ENCODE data around the gene SBNO1.
A peak's percentile ranks its signal among the peaks of the same experiment; 100 is the strongest.
"Not testable (repeated sequence)": the region's sequence is repeated elsewhere in the genome, so short reads cannot be mapped to it uniquely, and the experiment has no call there.

The SBNO1 gene

GRCh38 chr12:123407934-123408333, 43.3 kb upstream of the SBNO1 start:
- not testable (repeated sequence) for H2BK15ac ChIP-seq (ENCODE audit: low read length); H2BK5ac ChIP-seq (ENCODE audit: low read length); H3K27ac ChIP-seq (replicated peaks; ENCODE audit: low read length); DNase-seq (ENCODE audit: low spot score); H3K4ac ChIP-seq (ENCODE audit: low read length); H3K9me3 ChIP-seq (replicated peaks in 1 of 2; ENCODE audit: control insufficient read depth in 2 of 2, insufficient read depth in 1 of 2, low read depth in 1 of 2, low read length in 2 of 2); H2BK120ac ChIP-seq (ENCODE audit: low read depth, low read length); H3K79me1 ChIP-seq (ENCODE audit: low read depth, low read length); H3K27me3 ChIP-seq (ENCODE audit: control insufficient read depth in 3 of 3, insufficient read depth in 3 of 3, low read depth in 1 of 3, low read length in 3 of 3); H4K8ac ChIP-seq (ENCODE audit: low read depth, low read length); H3K4me1 ChIP-seq (ENCODE audit: control insufficient read depth in 2 of 2, insufficient read depth in 1 of 2, low read depth in 1 of 2, low read length in 2 of 2); H3K14ac ChIP-seq (ENCODE audit: low read length); H3K9ac ChIP-seq (ENCODE audit: low read depth, low read length, poor library complexity); H2AFZ ChIP-seq (ENCODE audit: low read length); H3K23ac ChIP-seq (ENCODE audit: low read depth, low read length, poor library complexity); H2BK12ac ChIP-seq (ENCODE audit: low read length); H3K4me3 ChIP-seq (ENCODE audit: low read length in 2 of 2); H3K18ac ChIP-seq (ENCODE audit: low read length); H2AK5ac ChIP-seq (ENCODE audit: low read depth, low read length); H4K91ac ChIP-seq (ENCODE audit: low read depth, low read length, poor library complexity); H3K4me2 ChIP-seq (ENCODE audit: insufficient read depth, low read length, poor library complexity, severe bottlenecking)
- H3K36me3 ChIP-seq (replicated peaks in 1 of 2; ENCODE audit: control insufficient read depth in 2 of 2, insufficient read depth in 2 of 2, low read length in 2 of 2), result peaks cover 28 to 68% of the 10 kb centered on the region in 2 donors
- WGBS, 2 donors (ENCODE audit: extremely low coverage in 2 of 2, insufficient read length in 2 of 2, insufficient replicate concordance in 1 of 2), result no CpG with 5 or more reads among the region's 15 CpGs

- H2AK5ac ChIP-seq (ENCODE audit: low read depth, low read length); H2BK12ac ChIP-seq (ENCODE audit: low read length); H4K8ac ChIP-seq (ENCODE audit: low read depth, low read length); H3K4ac ChIP-seq (ENCODE audit: low read length); H3K79me1 ChIP-seq (ENCODE audit: low read depth, low read length); H3K9ac ChIP-seq (ENCODE audit: low read depth, low read length, poor library complexity); H3K4me3 ChIP-seq (ENCODE audit: low read length in 2 of 2); H2BK15ac ChIP-seq (ENCODE audit: low read length); H3K9me3 ChIP-seq (replicated peaks in 1 of 2; ENCODE audit: control insufficient read depth in 2 of 2, insufficient read depth in 1 of 2, low read depth in 1 of 2, low read length in 2 of 2); H3K18ac ChIP-seq (ENCODE audit: low read length); H2BK120ac ChIP-seq (ENCODE audit: low read depth, low read length); H2BK5ac ChIP-seq (ENCODE audit: low read length); H3K4me1 ChIP-seq (ENCODE audit: control insufficient read depth in 2 of 2, insufficient read depth in 1 of 2, low read depth in 1 of 2, low read length in 2 of 2); H3K27ac ChIP-seq (replicated peaks; ENCODE audit: low read length); H3K27me3 ChIP-seq (ENCODE audit: control insufficient read depth in 3 of 3, insufficient read depth in 3 of 3, low read depth in 1 of 3, low read length in 3 of 3); DNase-seq (ENCODE audit: low spot score); H3K14ac ChIP-seq (ENCODE audit: low read length); H3K4me2 ChIP-seq (ENCODE audit: insufficient read depth, low read length, poor library complexity, severe bottlenecking); H4K91ac ChIP-seq (ENCODE audit: low read depth, low read length, poor library complexity); H3K23ac ChIP-seq (ENCODE audit: low read depth, low read length, poor library complexity); H2AFZ ChIP-seq (ENCODE audit: low read length): not testable (repeated sequence)
- WGBS, 2 donors (ENCODE audit: extremely low coverage in 2 of 2, insufficient read length in 2 of 2, insufficient replicate concordance in 1 of 2), result no CpG with 5 or more reads among the region's 15 CpGs
- peaks cover 32 to 75% of the 10 kb centered on the region in 2 donors for H3K36me3 ChIP-seq (replicated peaks in 1 of 2; ENCODE audit: control insufficient read depth in 2 of 2, insufficient read depth in 2 of 2, low read length in 2 of 2)
Measured at GRCh38 chr12:123407269-123407668, 42.6 kb upstream of the SBNO1 start.

DNA sequence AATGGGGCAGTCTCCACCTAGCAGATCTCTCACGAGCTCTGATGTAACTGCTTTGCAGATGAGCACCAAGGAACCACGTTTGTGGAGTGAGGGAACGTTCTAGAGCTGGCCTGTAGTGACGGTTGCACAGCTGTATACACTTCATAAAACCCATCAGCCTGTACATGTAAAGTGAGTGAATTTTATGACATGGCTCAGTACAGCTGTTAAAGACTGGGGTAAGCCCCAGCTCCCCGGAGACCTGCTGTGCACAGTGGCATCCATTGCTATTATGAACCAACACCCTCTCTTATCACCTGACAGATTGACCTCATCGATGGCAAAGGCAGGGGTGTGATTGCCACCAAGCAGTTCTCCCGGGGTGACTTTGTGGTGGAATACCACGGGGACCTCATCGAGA, 39.9 kb upstream of the SBNO1 start:
- no CpG with 5 or more reads among the region's 9 CpGs for WGBS, 2 donors (ENCODE audit: extremely low coverage in 2 of 2, insufficient read length in 2 of 2, insufficient replicate concordance in 1 of 2)
- Histone ChIP-seq H2BK15ac (ENCODE audit: low read length) (no peak overlapping the region), H3K9me3 (replicated peaks in 1 of 2; ENCODE audit: control insufficient read depth in 2 of 2, insufficient read depth in 1 of 2, low read depth in 1 of 2, low read length in 2 of 2) (no peaks in the 10 kb centered on the region), H2BK12ac (ENCODE audit: low read length) (no peak overlapping the region), H2BK120ac (ENCODE audit: low read depth, low read length) (no peak overlapping the region), H3K23ac (ENCODE audit: low read depth, low read length, poor library complexity) (no peak overlapping the region), H3K27ac (replicated peaks; ENCODE audit: low read length) (no peak overlapping the region), H2AK5ac (ENCODE audit: low read depth, low read length) (no peak overlapping the region), H3K4me1 (ENCODE audit: control insufficient read depth in 2 of 2, insufficient read depth in 1 of 2, low read depth in 1 of 2, low read length in 2 of 2) (peaks cover 0 to 7% of the 10 kb centered on the region in 2 donors), H3K14ac (ENCODE audit: low read length) (no peak overlapping the region), H3K4me2 (ENCODE audit: insufficient read depth, low read length, poor library complexity, severe bottlenecking) (no peak overlapping the region), H3K79me1 (ENCODE audit: low read depth, low read length) (peaks cover 8% of the 10 kb centered on the region), H3K36me3 (replicated peaks in 1 of 2; ENCODE audit: control insufficient read depth in 2 of 2, insufficient read depth in 2 of 2, low read length in 2 of 2) (peaks cover 33 to 80% of the 10 kb centered on the region in 2 donors), H2AFZ (ENCODE audit: low read length) (no peak overlapping the region), H4K91ac (ENCODE audit: low read depth, low read length, poor library complexity) (no peak overlapping the region), H3K18ac (ENCODE audit: low read length) (no peak overlapping the region), H3K4me3 (ENCODE audit: low read length in 2 of 2) (no peak overlapping the region), H4K8ac (ENCODE audit: low read depth, low read length) (no peak overlapping the region), H2BK5ac (ENCODE audit: low read length) (no peak overlapping the region), H3K27me3 (ENCODE audit: control insufficient read depth in 3 of 3, insufficient read depth in 3 of 3, low read depth in 1 of 3, low read length in 3 of 3) (no peaks in the 10 kb centered on the region), H3K9ac (ENCODE audit: low read depth, low read length, poor library complexity) (no peak overlapping the region), H3K4ac (ENCODE audit: low read length) (peak overlapping the region; percentile 2)
- no peak for DNase-seq (ENCODE audit: low spot score)

DNA sequence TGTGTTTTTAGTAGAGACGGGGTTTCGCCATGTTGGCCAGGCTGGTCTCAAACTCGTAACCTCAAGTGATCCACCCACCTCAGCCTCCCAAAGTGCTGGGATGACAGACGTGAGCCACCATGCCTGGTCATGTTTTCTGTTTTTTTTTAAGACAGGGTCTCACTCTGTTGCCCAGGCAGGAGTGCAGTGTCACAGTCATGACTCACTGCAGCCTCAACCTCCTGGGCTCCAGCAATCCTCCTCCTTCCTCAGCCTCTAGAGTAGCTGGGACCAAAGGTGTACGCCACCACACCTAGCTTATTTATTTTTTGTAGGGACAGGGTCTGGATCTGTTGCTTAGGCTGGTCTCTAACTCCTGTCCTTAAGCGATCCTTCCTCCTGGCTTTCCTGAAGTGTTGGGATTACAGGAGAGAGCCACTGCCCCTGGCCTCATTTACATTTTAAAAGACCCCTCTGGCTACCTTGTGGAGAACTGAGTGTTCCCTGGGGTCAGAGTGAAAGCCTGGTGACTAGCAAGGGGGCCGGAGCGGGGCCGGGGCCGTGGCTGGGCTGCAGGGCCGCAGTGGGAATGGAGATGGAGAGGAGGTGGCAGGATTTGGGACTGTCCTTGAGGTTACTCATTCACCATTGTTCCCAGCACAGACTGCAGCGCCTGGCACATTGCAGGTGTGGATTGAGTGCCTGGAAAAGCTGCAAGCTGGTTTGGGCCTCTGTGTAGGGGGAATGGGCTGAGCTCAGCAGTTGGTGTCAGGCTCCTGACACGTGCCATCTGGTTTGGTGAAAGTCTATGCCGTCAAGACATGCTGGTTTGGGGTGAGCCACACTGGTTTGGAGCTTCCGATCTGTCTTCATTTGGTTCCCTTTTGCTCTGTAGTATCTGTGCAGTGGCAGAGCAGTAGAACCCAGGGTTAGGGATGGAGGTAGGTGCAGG, 37.4 kb upstream of the SBNO1 start:
- Histone ChIP-seq H3K4me2 (ENCODE audit: insufficient read depth, low read length, poor library complexity, severe bottlenecking) (peak overlapping the region; percentile 21), H2AK5ac (ENCODE audit: low read depth, low read length) (peak overlapping the region; percentile 8), H2AFZ (ENCODE audit: low read length) (no peak overlapping the region), H3K36me3 (replicated peaks in 1 of 2; ENCODE audit: control insufficient read depth in 2 of 2, insufficient read depth in 2 of 2, low read length in 2 of 2) (peaks cover 42 to 85% of the 10 kb centered on the region in 2 donors), H3K9ac (ENCODE audit: low read depth, low read length, poor library complexity) (peak overlapping the region; percentile 54), H2BK120ac (ENCODE audit: low read depth, low read length) (no peak overlapping the region), H4K8ac (ENCODE audit: low read depth, low read length) (no peak overlapping the region), H3K27me3 (ENCODE audit: control insufficient read depth in 3 of 3, insufficient read depth in 3 of 3, low read depth in 1 of 3, low read length in 3 of 3) (no peaks in the 10 kb centered on the region), H3K23ac (ENCODE audit: low read depth, low read length, poor library complexity) (no peak overlapping the region), H3K9me3 (replicated peaks in 1 of 2; ENCODE audit: control insufficient read depth in 2 of 2, insufficient read depth in 1 of 2, low read depth in 1 of 2, low read length in 2 of 2) (no peaks in the 10 kb centered on the region), H3K4ac (ENCODE audit: low read length) (no peak overlapping the region), H3K79me1 (ENCODE audit: low read depth, low read length) (peaks cover 16% of the 10 kb centered on the region), H2BK12ac (ENCODE audit: low read length) (no peak overlapping the region), H4K91ac (ENCODE audit: low read depth, low read length, poor library complexity) (no peak overlapping the region), H2BK15ac (ENCODE audit: low read length) (no peak overlapping the region), H3K14ac (ENCODE audit: low read length) (no peak overlapping the region), H3K4me3 (ENCODE audit: low read length in 2 of 2) (no peak overlapping the region), H2BK5ac (ENCODE audit: low read length) (no peak overlapping the region), H3K18ac (ENCODE audit: low read length) (no peak overlapping the region), H3K27ac (replicated peaks; ENCODE audit: low read length) (peak overlapping the region; percentile 38), H3K4me1 (ENCODE audit: control insufficient read depth in 2 of 2, insufficient read depth in 1 of 2, low read depth in 1 of 2, low read length in 2 of 2) (peaks cover 0 to 7% of the 10 kb centered on the region in 2 donors)
- no CpG with 5 or more reads among the region's 15 CpGs for WGBS, 2 donors (ENCODE audit: extremely low coverage in 2 of 2, insufficient read length in 2 of 2, insufficient replicate concordance in 1 of 2)
- DNase-seq (ENCODE audit: low spot score), result no peak
